ENCODE results near the gene TNIK.
"Not testable (repeated sequence)": the region's sequence is repeated elsewhere in the genome, so short reads cannot be mapped to it uniquely, and the experiment has no call there.

The TNIK gene

DNA sequence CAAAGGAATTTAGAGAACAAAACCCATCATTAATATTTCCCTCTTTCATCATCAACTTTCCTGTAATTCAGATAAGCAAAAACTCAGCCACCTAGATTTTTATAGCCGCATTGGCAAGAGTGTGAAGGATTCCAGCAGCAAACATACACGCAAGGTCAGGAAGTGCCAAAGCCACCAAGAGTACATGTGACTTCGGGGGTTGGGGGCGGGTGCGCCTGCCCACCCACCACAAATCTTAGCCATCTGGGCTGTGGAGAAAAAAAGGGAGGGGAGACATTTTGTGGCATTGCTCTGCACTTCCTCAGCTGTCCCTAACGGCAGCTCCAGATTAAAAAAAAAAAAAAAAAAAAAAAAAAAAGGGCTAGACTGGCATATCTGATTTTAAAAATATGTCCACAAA lies 148.4 kb downstream of the TNIK start:
- no peak for DNase-seq (ENCODE audit: low read depth in 2 of 2)

DNA sequence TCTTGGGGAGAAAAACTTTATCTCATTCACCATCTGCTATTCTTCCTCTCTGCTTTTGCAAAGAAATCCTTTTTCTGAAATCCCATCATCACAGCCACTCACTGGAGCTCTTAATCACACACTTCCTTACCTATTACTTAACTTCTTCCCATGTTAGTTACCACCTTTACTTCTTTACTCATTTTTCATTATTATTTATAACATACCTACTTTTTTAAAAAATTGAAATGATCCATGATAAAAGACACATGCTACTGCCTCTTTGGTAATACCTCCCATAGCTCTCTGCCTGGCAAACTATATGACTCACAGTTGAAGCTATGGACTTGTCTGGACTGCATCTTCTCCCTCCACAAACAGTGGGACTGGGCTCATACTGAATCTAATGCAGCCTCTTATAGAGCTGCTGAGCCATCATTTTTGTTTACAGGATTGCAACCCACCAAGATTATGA lies 150.3 kb downstream of the TNIK start:
- no peak for DNase-seq (ENCODE audit: low read depth in 2 of 2)

DNA sequence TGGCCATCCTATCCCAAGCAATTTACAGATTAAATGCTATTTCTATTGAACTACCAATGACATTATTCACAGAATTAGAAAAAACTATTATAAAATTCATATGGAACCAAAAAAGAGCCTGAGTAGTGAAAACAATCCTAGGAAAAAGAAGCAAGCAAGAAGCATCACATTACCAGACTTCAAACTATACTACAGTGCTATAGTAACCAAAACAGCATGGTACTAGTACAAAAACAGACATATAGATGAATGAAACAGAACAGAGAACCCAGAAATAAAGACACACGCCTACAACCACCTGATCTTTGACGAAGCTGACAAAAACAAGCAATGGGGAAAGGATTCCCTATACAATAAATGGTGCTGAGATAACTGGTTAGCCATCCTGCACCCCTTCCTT lies 152.2 kb downstream of the TNIK start:
- DNase-seq (ENCODE audit: low read depth in 2 of 2), result no peak

DNA sequence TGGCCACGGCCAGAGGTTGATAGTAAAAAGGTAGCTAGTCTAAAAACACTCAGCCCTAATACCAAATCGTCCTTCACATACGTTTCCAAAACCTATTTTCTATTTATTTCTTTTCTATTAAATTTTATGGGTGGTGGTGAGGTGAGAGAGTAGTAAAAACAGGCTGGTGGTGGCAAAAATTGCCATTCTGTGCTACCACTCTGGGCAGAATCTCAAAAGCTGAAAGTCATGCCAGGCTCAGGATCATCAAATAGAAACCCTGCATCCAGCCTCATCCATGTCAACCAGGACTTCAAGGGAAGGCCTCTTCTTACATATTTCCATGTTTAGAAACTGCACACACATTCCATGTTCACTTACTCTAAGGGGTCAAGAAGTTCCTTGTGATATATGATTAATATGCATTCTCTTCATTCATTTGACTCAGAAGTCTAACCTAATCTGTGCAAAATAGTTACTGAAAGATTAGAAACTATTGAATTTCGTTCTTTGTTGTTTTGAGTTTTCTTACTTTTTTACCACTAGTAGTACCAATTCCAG lies 153.1 kb downstream of the TNIK start:
- no peak for DNase-seq (ENCODE audit: low read depth in 2 of 2)

DNA sequence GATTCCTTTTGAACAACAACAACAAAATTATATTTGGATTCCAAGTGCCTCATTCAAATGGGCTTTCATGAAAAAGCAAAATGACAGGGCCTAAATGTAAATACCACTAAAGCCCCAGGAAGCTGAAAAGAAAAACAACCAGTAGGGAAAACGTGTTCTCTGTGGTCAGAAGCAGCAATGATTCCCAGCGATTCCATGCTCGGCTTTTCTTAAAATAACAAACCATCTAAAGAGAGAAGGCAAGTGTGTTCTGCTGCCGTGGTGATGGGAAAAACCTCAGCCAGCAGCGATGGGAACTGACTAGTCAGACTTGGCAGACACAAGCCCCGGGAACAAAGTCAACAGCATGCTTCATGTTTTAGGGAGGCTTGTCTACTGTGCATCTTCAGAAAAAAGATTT lies 153.6 kb downstream of the TNIK start:
- no peak for DNase-seq (ENCODE audit: low read depth in 2 of 2)

DNA sequence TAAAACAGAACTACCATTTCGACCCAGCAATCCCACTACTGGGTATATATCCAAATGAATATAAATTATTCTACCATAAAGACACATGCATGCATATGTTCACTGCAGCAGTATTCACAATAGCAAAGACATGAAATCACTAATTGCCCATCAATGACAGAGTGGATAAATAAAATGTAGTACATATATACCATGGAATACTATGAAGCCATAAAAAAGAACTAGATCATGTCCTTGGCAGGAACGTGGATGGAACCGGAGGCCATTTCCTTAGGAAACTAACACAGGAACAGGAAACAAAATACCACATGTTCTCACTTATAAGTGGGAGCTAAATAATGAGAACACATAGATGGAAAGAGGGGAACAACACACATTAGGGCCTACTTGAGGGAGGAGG lies 154.4 kb downstream of the TNIK start:
- not testable (repeated sequence) for DNase-seq (ENCODE audit: low read depth in 2 of 2)

DNA sequence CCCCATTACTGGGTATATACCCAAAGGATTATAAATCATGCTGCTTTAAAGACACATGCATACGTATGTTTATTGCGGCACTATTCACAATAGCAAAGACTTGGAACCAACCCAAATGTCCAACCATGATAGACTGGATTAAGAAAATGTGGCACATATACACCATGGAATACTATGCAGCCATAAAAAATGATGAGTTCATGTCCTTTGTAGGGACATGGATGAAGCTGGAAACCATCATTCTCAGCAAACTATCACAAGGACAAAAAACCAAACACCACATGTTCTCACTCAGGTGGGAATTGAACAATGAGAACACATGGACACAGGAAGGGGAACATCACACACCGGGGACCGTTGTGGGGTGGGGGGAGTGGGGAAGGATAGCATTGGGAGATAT lies 155.7 kb downstream of the TNIK start:
- DNase-seq (ENCODE audit: low read depth in 2 of 2), result not testable (repeated sequence)

DNA sequence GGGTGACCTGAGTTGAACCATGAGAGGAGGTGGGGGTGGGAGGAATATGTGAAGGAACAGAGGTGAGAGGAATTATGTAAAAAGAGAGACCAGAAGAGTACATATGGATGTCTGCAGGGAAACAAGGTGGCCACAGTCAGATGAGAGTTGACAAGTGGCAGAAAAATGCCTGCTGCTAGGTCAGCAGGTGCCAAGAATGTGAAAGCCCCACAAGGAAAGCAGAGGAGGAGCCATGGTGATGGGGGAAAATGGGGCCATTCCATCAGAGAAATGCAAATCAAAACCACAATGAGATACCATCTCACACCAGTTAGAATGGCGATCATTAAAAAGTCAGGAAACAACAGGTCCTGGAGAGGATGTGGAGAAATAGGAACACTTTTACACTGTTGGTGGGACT lies 156.2 kb downstream of the TNIK start:
- not testable (repeated sequence) for DNase-seq (ENCODE audit: low read depth in 2 of 2)

DNA sequence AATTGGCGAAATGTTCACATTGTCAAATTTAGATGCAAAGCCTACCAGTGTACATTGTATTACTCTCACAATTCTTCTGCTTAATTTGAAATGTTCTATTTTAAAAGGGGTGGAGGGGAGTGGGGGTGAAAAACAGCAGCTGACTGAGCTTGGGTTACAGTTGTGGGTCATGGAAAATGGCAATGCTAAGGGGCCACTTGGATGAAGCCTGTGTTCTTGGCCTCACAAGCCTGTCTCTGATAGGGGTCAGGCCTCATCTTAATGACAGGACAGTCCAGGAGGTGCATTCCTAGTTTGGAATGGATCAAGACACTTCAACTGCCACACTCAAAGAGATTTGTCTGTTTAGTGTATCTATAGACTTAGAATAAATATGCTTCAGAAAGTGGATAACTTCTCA lies 158.2 kb downstream of the TNIK start:
- no peak for DNase-seq (ENCODE audit: low read depth in 2 of 2)

DNA sequence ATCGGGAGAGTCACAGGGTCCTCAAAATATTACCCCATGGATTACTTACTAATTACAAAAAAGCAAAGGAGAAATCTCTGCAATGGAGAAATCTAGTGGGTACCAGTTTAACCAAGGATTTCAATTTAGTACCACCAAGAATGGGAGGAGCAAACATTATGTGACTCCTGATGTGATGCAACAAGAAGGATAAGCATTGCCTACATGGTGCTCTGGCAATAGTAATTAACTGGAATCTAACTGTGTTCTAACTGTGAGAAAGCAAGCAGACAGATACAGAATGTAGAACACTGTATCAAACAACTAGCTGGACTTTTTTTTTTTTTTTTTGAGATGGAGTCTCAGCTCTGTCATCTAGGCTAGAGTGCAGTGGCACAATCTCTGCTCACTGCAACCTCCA lies 159.2 kb downstream of the TNIK start:
- no peak for DNase-seq (ENCODE audit: low read depth in 2 of 2)

DNA sequence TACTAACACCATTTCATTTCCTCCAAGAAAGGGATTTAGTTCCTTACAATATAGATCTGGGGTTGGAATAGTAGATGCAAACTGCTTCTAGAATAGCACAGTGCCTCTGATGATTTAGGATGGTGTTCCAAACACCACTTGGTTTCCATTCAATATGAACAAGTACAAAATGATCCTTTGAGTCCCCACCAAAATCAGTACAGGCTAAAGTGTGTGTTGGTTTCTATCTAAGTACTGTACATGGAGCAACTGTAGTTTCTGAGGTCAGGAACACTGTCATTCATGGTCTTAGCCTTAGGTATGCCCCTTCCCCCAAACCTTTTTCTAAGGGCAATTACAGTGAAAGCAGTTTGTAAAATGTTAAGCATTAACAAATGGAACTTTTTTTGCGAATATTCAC lies 162.3 kb downstream of the TNIK start:
- DNase-seq (ENCODE audit: low read depth in 2 of 2), result no peak

DNA sequence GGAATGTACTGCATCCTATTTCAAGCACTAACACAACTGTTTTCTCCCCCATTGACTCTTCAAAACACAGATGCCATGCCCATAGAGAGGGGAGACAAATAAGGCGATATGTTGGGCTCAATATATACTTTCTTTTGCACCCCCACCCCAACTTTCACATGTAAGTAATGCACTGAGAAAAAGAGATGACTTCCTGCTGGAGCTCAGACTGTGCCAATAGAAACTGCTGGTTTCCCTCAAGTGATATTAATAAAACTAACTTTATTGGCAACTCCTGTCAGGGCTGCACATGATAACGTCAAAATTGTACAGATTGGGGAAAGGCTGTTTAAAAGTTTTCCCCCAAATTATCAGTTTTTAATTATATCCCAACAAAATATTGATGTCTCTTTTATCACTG lies 163.0 kb downstream of the TNIK start:
- DNase-seq (ENCODE audit: low read depth in 2 of 2), result no peak

DNA sequence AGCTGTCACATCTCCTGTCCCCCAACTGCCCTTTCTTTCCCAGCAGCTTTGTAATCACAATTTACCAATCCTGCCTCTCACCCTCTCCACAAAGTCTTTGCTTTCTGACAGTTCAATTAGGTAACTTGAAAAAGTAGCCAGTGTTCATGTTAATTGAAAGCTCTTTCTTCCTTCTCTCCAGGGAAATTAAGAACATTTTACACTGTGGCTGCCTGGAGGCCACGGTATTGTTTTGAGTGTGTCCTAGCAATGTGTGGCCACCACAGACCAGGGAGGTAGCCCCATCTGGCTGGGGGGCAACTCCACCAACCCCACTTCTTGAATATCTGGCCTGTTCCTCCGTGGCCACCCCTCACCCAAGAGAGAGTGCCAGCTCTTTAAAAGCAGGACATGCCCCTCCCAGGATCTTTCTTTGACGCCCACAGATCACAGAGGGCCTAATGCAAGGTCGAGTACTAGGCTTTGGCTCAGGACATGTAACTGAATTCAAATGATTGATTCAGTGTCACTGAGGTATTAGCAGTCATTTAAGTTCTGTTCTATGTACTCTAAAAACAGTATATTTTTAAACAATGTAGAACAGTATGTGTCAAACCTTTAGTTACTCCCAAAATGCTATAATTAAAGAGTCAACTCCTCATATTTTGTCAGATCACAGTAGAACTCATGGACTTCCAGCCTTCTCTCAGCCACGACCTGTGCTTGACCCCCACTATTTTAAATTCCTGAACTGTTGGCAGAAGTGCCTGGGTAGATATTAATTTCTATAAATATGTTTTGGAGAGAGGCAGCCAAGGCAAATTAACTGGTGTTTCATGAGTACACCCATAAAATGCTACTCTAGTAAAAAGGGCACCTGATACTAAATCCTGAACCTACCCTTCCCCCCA lies 164.5 kb downstream of the TNIK start:
- no peak for DNase-seq (ENCODE audit: low read depth in 2 of 2)

DNA sequence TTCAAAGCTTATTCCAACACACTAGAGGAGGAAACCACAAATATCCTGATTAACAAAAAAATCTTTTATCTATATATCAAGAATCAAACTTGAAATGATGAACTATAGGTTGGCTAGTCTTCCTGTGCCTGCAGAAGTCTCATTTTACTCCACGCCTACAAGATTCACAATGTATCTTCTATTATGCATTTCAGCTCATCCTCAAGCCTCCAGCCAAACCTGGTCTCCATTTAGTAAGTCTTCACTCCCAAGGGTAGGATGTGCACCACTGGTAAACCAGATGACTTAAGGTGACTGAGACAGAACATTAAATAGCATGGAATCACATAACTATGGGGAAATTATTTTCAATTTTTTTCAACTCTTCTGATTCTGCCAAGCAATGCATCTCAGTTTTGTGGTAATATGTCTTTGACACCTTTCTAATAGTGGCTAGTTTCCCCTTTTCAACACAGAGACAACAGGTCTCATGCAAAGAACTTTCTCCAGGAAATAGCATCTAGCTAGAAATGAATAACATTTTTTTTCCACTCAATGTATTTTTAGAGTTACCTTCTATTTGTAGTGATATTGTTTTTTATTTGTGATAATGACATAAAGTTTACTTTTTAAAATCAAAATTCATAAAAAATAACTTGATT lies 166.9 kb downstream of the TNIK start:
- no peak for DNase-seq (ENCODE audit: low read depth in 2 of 2)

DNA sequence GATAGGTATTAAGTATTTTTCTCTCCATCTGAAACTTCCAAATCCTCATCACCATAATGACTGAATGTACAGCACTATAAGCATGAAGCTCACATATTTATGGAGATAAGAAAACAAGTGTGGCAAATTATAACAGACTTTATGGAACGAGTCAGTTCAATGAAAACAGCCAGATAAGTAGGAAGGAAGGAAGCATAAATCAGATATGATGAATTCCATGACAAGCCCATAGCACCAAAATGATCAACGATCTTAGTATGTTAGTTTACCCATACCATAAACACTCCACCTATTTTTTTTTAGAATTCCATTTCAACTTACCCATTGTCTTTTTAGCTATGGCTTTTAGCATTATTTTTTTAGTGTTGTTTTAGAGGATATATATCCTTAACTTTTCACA lies 169.5 kb downstream of the TNIK start:
- DNase-seq (ENCODE audit: low read depth in 2 of 2), result no peak

DNA sequence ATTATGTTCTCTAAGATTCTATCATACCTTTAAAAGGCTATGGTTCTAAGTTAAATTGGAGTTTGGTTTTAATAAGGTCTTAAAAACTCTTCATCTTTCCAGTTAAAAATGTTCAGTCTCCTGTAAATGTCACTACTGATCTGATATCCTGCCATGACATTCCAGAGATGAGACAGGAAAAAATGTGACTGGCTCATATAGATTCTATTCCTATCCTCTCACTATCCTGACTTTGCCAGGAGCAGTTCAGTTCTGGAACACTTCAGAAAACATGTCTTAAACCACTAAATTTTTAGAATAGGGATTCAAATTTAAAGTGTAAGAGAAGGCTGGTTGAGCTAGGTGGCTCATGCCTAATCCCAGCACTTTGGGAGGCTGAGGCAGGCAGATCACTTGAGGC lies 170.9 kb downstream of the TNIK start:
- DNase-seq (ENCODE audit: low read depth in 2 of 2), result no peak

DNA sequence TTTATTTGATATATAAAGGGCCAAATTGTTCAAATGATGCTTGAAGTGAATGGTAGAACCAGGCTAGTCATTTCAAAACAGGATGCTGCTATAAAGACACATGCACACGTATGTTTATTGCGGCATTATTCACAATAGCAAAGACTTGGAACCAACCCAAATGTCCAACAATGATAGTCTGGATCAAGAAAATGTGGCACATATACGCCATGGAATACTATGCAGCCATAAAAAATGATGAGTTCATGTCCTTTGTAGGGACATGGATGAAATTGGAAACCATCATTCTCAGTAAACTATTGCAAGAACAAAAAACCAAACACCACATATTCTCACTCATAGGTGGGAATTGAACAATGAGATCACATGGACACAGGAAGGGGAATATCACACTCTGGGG lies 172.4 kb downstream of the TNIK start:
- DNase-seq (ENCODE audit: low read depth in 2 of 2), result not testable (repeated sequence)

DNA sequence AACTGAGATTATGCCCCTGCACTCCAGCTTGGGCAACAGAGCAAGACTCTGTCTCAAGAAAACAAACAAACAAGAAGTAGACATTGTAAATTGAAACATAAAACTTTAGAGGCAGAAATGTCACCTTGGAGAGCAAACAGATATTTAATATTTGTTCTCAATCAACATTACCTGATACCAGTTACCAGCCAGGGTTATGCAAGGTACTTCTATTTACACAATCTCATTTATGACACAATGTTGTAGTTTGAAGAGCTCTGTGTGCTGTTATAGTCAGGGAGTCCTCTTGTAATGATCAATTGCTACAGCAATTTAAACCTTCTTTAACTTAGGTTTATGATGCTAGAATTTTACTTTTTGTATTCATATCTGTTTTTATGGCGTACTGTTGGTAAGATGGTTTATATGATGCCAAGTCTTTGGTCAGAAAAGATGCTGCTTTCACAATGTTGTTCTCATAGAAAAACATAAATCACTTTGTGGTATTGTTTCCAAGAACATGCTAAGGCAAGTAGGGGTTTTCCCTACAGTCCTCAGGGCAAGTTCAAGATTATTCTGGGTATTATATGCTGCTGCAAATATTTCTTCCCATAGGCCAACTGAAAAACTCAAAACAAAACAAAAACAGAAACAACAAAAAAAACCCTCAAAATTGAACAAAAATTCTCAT lies 173.5 kb downstream of the TNIK start:
- no peak for DNase-seq (ENCODE audit: low read depth in 2 of 2)

DNA sequence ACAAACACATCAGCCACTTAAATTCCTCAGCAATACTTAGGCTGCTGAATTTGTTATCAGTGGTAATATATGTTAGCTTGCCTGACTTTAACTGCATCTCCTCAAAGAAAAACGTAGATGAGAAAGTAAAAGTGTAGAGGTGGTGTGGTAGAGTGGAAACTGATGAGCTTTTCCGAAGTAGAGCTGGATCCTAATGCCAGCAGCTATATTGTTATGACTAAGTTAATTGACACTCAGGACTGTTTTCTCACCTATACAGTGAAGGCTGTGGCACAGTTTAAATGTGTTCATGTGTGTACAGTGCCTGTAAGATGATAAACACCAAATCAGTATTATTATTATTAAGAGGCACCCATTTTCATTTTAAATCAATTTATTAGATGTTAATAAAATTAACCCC lies 174.9 kb downstream of the TNIK start:
- DNase-seq (ENCODE audit: low read depth in 2 of 2), result no peak

DNA sequence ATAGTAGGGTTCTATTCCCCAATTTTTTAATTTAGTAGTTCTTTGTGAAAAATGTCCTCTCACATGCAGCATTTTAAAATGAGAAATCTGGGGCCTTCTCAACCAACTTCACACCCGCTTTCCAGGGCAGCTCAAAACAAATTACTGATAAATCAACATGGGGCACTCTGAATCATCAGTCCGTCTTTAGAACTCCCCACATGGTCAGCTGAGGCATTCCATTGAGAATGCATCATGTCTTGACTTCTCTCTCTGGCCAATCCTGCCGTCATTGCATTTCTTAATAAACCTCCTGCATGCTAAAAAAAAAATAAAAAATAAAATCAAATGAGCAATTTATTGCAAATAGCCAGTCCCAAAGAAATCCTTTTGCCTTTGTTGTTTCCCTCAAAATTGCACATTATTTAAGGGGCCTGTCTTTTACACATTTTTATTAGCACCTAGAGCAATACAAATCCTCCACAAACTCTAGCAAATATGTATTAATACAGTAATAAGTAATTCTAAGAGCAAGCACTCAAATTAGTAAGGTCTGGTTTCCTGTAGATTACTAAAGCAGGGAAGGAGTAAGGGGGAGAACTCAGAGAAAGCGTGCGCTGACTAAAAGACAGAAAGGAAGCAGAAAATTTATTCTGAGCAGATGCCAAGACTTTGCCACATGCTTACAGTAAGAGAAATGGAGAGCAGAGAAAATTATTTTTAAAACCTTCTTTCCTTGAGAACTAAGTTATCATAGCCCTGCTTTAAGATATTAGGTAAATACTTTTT lies 175.7 kb downstream of the TNIK start:
- no peak for DNase-seq (ENCODE audit: low read depth in 2 of 2)

DNA sequence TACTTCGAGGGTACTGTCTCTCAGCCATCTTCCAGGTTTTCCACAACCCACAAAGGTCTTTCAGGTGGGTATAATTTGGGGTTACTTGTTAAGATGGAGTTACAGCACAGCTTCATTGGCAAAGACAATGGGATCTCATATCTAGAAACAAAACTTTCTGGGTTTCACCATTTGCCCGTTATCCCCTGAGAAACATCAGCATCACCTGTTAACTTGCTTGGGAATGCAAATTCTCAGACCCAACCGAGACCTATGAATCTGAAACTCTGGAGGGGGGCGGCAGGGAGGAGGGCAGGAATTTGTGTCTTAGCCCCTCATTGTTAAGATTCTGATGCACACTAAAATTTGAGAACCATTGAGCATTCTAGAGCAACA lies 176.4 kb downstream of the TNIK start:
- no peak for DNase-seq (ENCODE audit: low read depth in 2 of 2)

Data from stimulated activated CD4-positive, alpha-beta T cell treated with anti-CD3 and anti-CD28 coated beads, Interleukin-15, amount 100 ng/mL, for 48 hours (primary cell).